Heart right ventricle (tissue), 16 donors: ENCODE results near the gene ANKH. TPM values are rescaled to one million over a fixed set of nuclear protein-coding genes. Genes with fewer than 3 reads are reported as not detected.

Experiments
- ATAC-seq, 8 donors: fragments of 200-7000 bp; cut with Tn5 transposase; one replicate each; pipeline ENCODE4 v1.9.1; 2020; ENCODE audit warnings: mild to moderate bottlenecking in 8 of 8, moderate library complexity in 8 of 8, moderate number of reproducible peaks in 1 of 8
- DNase-seq, 2 donors: peaks; one replicate each; pipeline ENCODE4 v3.0.0-alpha.2; 2020
- H3K27ac ChIP-seq, 10 donors: fragments of 200-600 bp; sonication (generic) in 2 of 10; one replicate each; pipeline versions ENCODE4 v1.5.0 to v1.8.0; 2020 to 2022; ENCODE audit warnings: mild to moderate bottlenecking in 3 of 10
- H3K27me3 ChIP-seq, 7 donors: fragments of 200-600 bp; one replicate each; pipeline ENCODE4 v1.8.0; 2021 to 2022; ENCODE audit warnings: mild to moderate bottlenecking in 2 of 7
- H3K36me3 ChIP-seq, 9 donors: fragments of 200-600 bp; sonication (generic) in 1 of 9; one replicate each; pipeline versions ENCODE4 v1.5.0 to v1.8.0; 2020 to 2022; ENCODE audit warnings: mild to moderate bottlenecking in 2 of 9
- H3K4me1 ChIP-seq, 9 donors: fragments of 200-600 bp; sonication (generic) in 1 of 9; one replicate each; pipeline versions ENCODE4 v1.5.0 to v1.8.0; 2020 to 2022; ENCODE audit warnings: mild to moderate bottlenecking in 4 of 9
- H3K4me3 ChIP-seq, 10 donors: fragments of 200-600 bp; sonication (generic) in 2 of 10; one replicate each; pipeline versions ENCODE4 v1.5.0 to v1.8.0; 2020 to 2022; ENCODE audit warnings: mild to moderate bottlenecking in 7 of 10, moderate library complexity in 2 of 10
- H3K9me3 ChIP-seq, 11 donors: fragments of 200-600 bp in 10 of 11; sonication (generic) in 2 of 11; one replicate each; pipeline versions ENCODE4 v1.5.0 to v1.8.0; 2013 to 2022; ENCODE audit warnings: mild to moderate bottlenecking in 2 of 11, control low read depth in 1 of 11, moderate library complexity in 1 of 11
- CTCF ChIP-seq, 9 donors: fragments of 200-600 bp; sonication (generic) in 2 of 9; IDR thresholded peaks; one replicate each; pipeline versions ENCODE4 v1.5.0 to v1.8.0; 2021 to 2022; ENCODE audit warnings: antibody characterized with exemption in 9 of 9, mild to moderate bottlenecking in 5 of 9, moderate library complexity in 1 of 9
- WGBS, 2 donors: extraction: QIAGEN DNeasy Blood & Tissue Kit; methylation state at CpG; one replicate each; pipeline ENCODE4 v1.1.7; 2013; ENCODE audit warnings: inconsistent platforms in 1 of 2; 5-methylcytosine and 5-hydroxymethylcytosine counted together
- intact Hi-C, 10 donors: fragments of 100-400 bp; cut with DNase I; formaldehyde crosslinking; loops; one replicate each; pipeline versions ENCODE4 v1.11.1 to v1.14.2; 2022
- polyA plus RNA-seq, 2 donors: library from polyadenylated mRNA; stranded (reverse); fragments of 200-250 nt; gene quantifications; one replicate each; pipeline ENCODE4 v1.2.3, GENCODE V29; 2013
- total RNA-seq, 10 donors: library from RNA; stranded (reverse); fragmentation: NEBNext Ultra II Directional in 3 of 10; extraction: Animal tissue kit (Norgen Biotek cat#: 25700) in 3 of 10; gene quantifications; one replicate each; pipeline versions ENCODE4 v1.2.1 to v1.2.4, GENCODE V29; 2021 to 2023
- donor health status: Arrhythmogenic right ventricular cardiomyopathy.
- donor health status: ischemic (EF 13 %, LVEDD 7.1; RV severe dilation, severe dysfunction).
- donor health status: healthy with polysubstance abuse.
- donor health status: DM: no; HTN: yes; CAD: no.
- donor health status: DM: no; HTN: no; CAD: no.
- donor health status: ischemic (EF 25% LVEDD 6.9; RV normal size, moderate dysfunction).
- donor health status: ischemic (EF 25% LVEDD 5.7; RV mildly dilated, moderate dysfunction).
- donor health status: healthy.
- donor health status: DM: yes; HTN: yes; CAD: no.
- donor health status: Ischemic cardiomyopathy.
- donor health status: ischemic (EF 35%, LVEDD 5.7; RV mildly dilated, moderate dysfunction).
- donor health status: nonischemic (EF 11% LVEDD 7.7; RV severe dilation, severe dysfunction).
- donor health status: DM: yes; HTN: yes; CAD: no.
- donor health status: PGD.
- donor health status: ischemic (EF 29% LVEDD 5.4; RV normal size, mild dysfunction).
- donor health status: nonischemic (EF 23%, LVEDD 6.1; RV moderate dilation, normal function).

The ANKH gene
- total and polyA plus RNA-seq, 12 donors = 51.0 to 256 (median 192) TPM

- Histone ChIP-seq H3K4me1 (peaks cover 10 to 70% (median 55%) of the 10 kb centered on the region in 9 donors), H3K27ac (peak overlapping the region in 7 of 10 donors; percentile 86 to 98 (median 96)), H3K4me3 (peak overlapping the region in 6 of 10 donors; percentile 64 to 82 (median 80)), H3K36me3 (peaks cover 0 to 14% (median 0%) of the 10 kb centered on the region in 9 donors), H3K27me3 (no peaks in the 10 kb centered on the region), H3K9me3 (no peaks in the 10 kb centered on the region)
- 65 to 76% methylated on average over 2 of the region's 2 CpGs for WGBS, 2 donors
- DNase-seq (no peak), ATAC-seq (no peak)
- intact Hi-C loops = no loop called here
- no peak for TF ChIP-seq CTCF (IDR thresholded peaks at IDR 0.05)
Measured at GRCh38 chr5:14666357-14666756, 205.2 kb downstream of the ANKH start.

GRCh38 chr5:14665949-14666348, 205.6 kb downstream of the ANKH start:
- TF ChIP-seq CTCF (IDR thresholded peaks at IDR 0.05) = peak in 3 of 9 donors; percentile 17 to 24 (median 20)
- H3K36me3 ChIP-seq = peaks cover 0 to 14% (median 0%) of the 10 kb centered on the region in 9 donors
- H3K27me3 ChIP-seq = no peaks in the 10 kb centered on the region
- peak overlapping the region in 9 of 10 donors; percentile 57 to 82 (median 70) for H3K4me3 ChIP-seq
- no peak for DNase-seq
- intact Hi-C loops = no loop called here
- peaks cover 9 to 66% (median 50%) of the 10 kb centered on the region in 9 donors for H3K4me1 ChIP-seq
- H3K27ac ChIP-seq = peak overlapping the region in 7 of 10 donors; percentile 86 to 98 (median 96)
- peak in 3 of 8 donors; percentile 41 to 57 (median 47) for ATAC-seq
- 12 to 23% methylated on average over 7 of the region's 7 CpGs for WGBS, 2 donors
- no peaks in the 10 kb centered on the region for H3K9me3 ChIP-seq

GRCh38 chr5:14665101-14665822, 206.3 kb downstream of the ANKH start:
- intact Hi-C loops = no loop called here
- Histone ChIP-seq H3K4me3 (peak overlapping the region; percentile 57 to 82 (median 68)), H3K36me3 (peaks cover 0 to 14% (median 0%) of the 10 kb centered on the region in 9 donors), H3K27me3 (no peaks in the 10 kb centered on the region), H3K27ac (peak overlapping the region; percentile 86 to 98 (median 94)), H3K9me3 (no peaks in the 10 kb centered on the region), H3K4me1 (peaks cover 6 to 59% (median 44%) of the 10 kb centered on the region in 9 donors)
- TF ChIP-seq CTCF (IDR thresholded peaks at IDR 0.05) = peak in 3 of 9 donors; percentile 22 to 39 (median 32)
- ATAC-seq (peak in 2 of 8 donors; percentile 23 to 41), DNase-seq (peak; percentile 30 to 32)
- WGBS, 2 donors = 1 to 2% methylated on average over 21 of the region's 21 CpGs

- 0% methylated on average over 103 to 115 of the region's 115 CpGs for WGBS, 2 donors
- Histone ChIP-seq H3K4me3 (peak within 1 kb of the TSS; percentile 57 to 82 (median 68)), H3K4me1 (peaks cover 6 to 53% (median 40%) of the 10 kb centered on the region in 9 donors), H3K27ac (peak within 1 kb of the TSS; percentile 86 to 98 (median 94)), H3K36me3 (peaks cover 0 to 14% (median 0%) of the 10 kb centered on the region in 9 donors), H3K27me3 (no peaks in the 10 kb centered on the region), H3K9me3 (no peaks in the 10 kb centered on the region)
- ATAC-seq (peak; percentile 94 to 98 (median 97)), DNase-seq (peak; percentile 90 to 93)
- TF ChIP-seq CTCF (IDR thresholded peaks at IDR 0.05) = no peak
- intact Hi-C loops = loop anchor here in 1 of 10 donors (5.0 kb wide), 1 partner anchor 272 kb away; no protein-coding TSS in a partner anchor
Measured at GRCh38 chr5:14664270-14665100, 207.1 kb downstream of the ANKH start, which contains the start of gene OTULIN. TSS of gene OTULIN (plus strand) at chr5:14664718. CDS start at chr5:14664826, 108 bp downstream.
